ENCODE data around the gene OXCT1. TPM values are rescaled to one million over a fixed set of nuclear protein-coding genes. Genes with fewer than 3 reads are reported as not detected.

Gene OXCT1
- total and polyA plus RNA-seq, 9 of the 15 experiments (the other 6 are each of a cell fraction or from before 2014, with no cell fraction given) = 24.7 to 61.2 (median 41.9) TPM

- Histone ChIP-seq H3K27me3 (ENCODE audit: control insufficient read depth in 2 of 2, insufficient read depth in 2 of 2, low read length in 2 of 2) (no peaks in the 10 kb centered on the region), H3K4me2 (ENCODE audit: insufficient read depth, low read length) (no peak overlapping the region), H2AFZ (ENCODE audit: low read depth, low read length) (no peak overlapping the region), H3K36me3 (ENCODE audit: control insufficient read depth, insufficient read depth, low read length) (peaks cover 10% of the 10 kb centered on the region; the same call in 1 of the 3 replicates), H4K20me1 (replicated peaks; ENCODE audit: control insufficient read depth, insufficient read depth, low read length) (no peaks in the 10 kb centered on the region), H3K79me2 (ENCODE audit: control insufficient read depth, insufficient read depth, low read length) (no peaks in the 10 kb centered on the region), H3K9me1 (ENCODE audit: control insufficient read depth, insufficient read depth, low read length) (peaks cover 2% of the 10 kb centered on the region), H3K4me3 (no peak overlapping the region), H3K9ac (ENCODE audit: insufficient read depth in 1 of 2, low read depth in 2 of 2, low read length in 2 of 2) (no peak overlapping the region), H3K9me3 (replicated peaks; ENCODE audit: control insufficient read depth, insufficient read depth, low read depth, low read length) (no peaks in the 10 kb centered on the region), H3K27ac (ENCODE audit: extremely low read depth, low read depth, low read length) (no peak overlapping the region), H3K4me1 (replicated peaks in 1 of 2; ENCODE audit: control insufficient read depth in 2 of 2, insufficient read depth in 2 of 2, low read length in 2 of 2) (no peaks in the 10 kb centered on the region)
- BruUV-seq (replicated peaks) = no TSS peak
- intact Hi-C loops (cut with micrococcal nuclease) = no loop called here
- ATAC-seq (peak; percentile 53; the same call in 2 of the 3 replicates), FAIRE-seq (peak; percentile 23), DNase-seq (ENCODE audit: extremely low read depth in 1 of 4, low spot score in 3 of 4) (no peak)
- in situ Hi-C loops (cut with MboI) = no loop called here
- WGBS (ENCODE audit: insufficient coverage, low coverage, missing lambda C conversion rate) = 52% methylated on average over 2 of the region's 2 CpGs
- ChIA-PET POLR2A (interaction anchor here (1.1 kb wide), 1 partner anchor 35 kb away, joined by 3 read pairs; no protein-coding TSS in a partner anchor), CTCF (ENCODE audit: low intra/inter-chr PET ratio) (interaction anchor here (0.6 kb wide), 1 partner anchor 334 kb away, joined by 3 read pairs; no protein-coding TSS in a partner anchor)
- no peak for TF ChIP-seq TSHZ1 (CRISPR knock-in tag; IDR thresholded peaks at IDR 0.05)
- no peak for TF ChIP-seq SMAD4 (CRISPR knock-in tag; conservative IDR thresholded peaks at IDR 0.05)
- no peak for TF ChIP-seq GABPB1 (CRISPR knock-in tag; IDR thresholded peaks at IDR 0.05)
- no peak for TF ChIP-seq OTX1 (CRISPR knock-in tag; IDR thresholded peaks at IDR 0.05)
- TF ChIP-seq NR2C1 (IDR thresholded peaks at IDR 0.05) = peak; percentile 30; the same call in 1 of the 2 replicates
- TF ChIP-seq NR2C1 (tag; IDR thresholded peaks at IDR 0.05) = peak; percentile 47; the same call in 1 of the 2 replicates
- TF ChIP-seq BRD9 (IDR thresholded peaks at IDR 0.05; ENCODE audit: low read depth, partially characterized antibody) = no peak
- no peak for TF ChIP-seq NR3C1 (CRISPR knock-in tag; IDR thresholded peaks at IDR 0.05)
- TF ChIP-seq SP1 (CRISPR knock-in tag; IDR thresholded peaks at IDR 0.05) = no peak
- TF ChIP-seq KLF1 (tag; IDR thresholded peaks at IDR 0.05) = no peak
- no peak for TF ChIP-seq SETDB1 (IDR thresholded peaks at IDR 0.05; ENCODE audit: low read length)
- TF ChIP-seq CUX1 (CRISPR knock-in tag; IDR thresholded peaks at IDR 0.05) = no peak
- no peak for TF ChIP-seq SIX5 (IDR thresholded peaks at IDR 0.05; ENCODE audit: borderline replicate concordance in 1 of 2, insufficient read depth in 1 of 2, low read depth in 1 of 2, low read length in 2 of 2)
- TF ChIP-seq MITF (IDR thresholded peaks at IDR 0.05) = no peak
These were observed 115.4 kb downstream of the OXCT1 start for GRCh38 chr5:41754857-41755256.

All from K562 (cell line).